ENCODE results near the gene LIPF. TPM values are rescaled to one million over a fixed set of nuclear protein-coding genes. Genes with fewer than 3 reads are reported as not detected.

Gene LIPF
- total RNA-seq, 1 experiment from 2014 or later, result not detected

GRCh38 chr10:88728107-88728763, 64.0 kb downstream of the LIPF start:
- H3K9me3 Mint-ChIP-seq (ENCODE audit: low read depth, unreplicated experiment), result no peaks in the 10 kb centered on the region
- peaks cover 17% of the 10 kb centered on the region for H3K27me3 Mint-ChIP-seq (ENCODE audit: unreplicated experiment)
- no peak overlapping the region for H3K27ac Mint-ChIP-seq (ENCODE audit: unreplicated experiment)
- TF ChIP-seq CTCF (IDR thresholded peaks at IDR 0.05; ENCODE audit: unreplicated experiment), result peak; percentile 15
- H3K36me3 Mint-ChIP-seq (ENCODE audit: insufficient read depth, unreplicated experiment), result no peaks in the 10 kb centered on the region
- intact Hi-C loops (cut with micrococcal nuclease; ENCODE audit: unreplicated experiment), result no loop called here
- DNase-seq, result no peak
- no TSS peak for BruUV-seq (replicated peaks)
- no peaks in the 10 kb centered on the region for H3K4me1 Mint-ChIP-seq (ENCODE audit: low read depth, unreplicated experiment)
- no peak overlapping the region for H3K4me3 Mint-ChIP-seq (ENCODE audit: low read depth, unreplicated experiment)
- CTCF ChIA-PET, result interaction anchor here (1.1 kb wide), 1 partner anchor 157 kb away, joined by 3 read pairs; no protein-coding TSS in a partner anchor

Other genes with a start within 250 kb of the LIPF start
- gene RNLS, start 81.1 kb upstream of the LIPF start, total RNA-seq (2022), result 6.3 and 7.1 TPM in 2 replicates
- gene LIPJ, start 77.7 kb upstream of the LIPF start, total RNA-seq (2022), result not detected in 2 replicates
- not detected in 2 replicates for gene LIPK, start 41.8 kb downstream of the LIPF start, total RNA-seq (2022)
- not detected in 2 replicates for gene LIPN, start 95.6 kb downstream of the LIPF start, total RNA-seq (2022)
- not detected in 2 replicates for gene LIPM, start 138.3 kb downstream of the LIPF start, total RNA-seq (2022)
- gene ANKRD22, start 187.4 kb downstream of the LIPF start, total RNA-seq (2022), result 20.6 and 33.7 TPM in 2 replicates
- 9.4 and 9.5 TPM in 2 replicates for gene STAMBPL1, start 215.8 kb downstream of the LIPF start, total RNA-seq (2022)

Measured in Calu3 (cell line).